8988T (cell line): ENCODE data around the gene RPL23.
"Not testable (repeated sequence)": the region's sequence is repeated elsewhere in the genome, so short reads cannot be mapped to it uniquely, and the experiment has no call there.

Experiments used
- DNase-seq: peaks from one replicate; pipeline ENCODE4 v3.0.0; 2011

The RPL23 gene

GRCh38 chr17:38867179-38867967, 13.9 kb upstream of the RPL23 start:
- DNase-seq, result no peak

GRCh38 chr17:38864636-38865398, 11.3 kb upstream of the RPL23 start:
- no peak for DNase-seq

GRCh38 chr17:38861399-38861843, 7.9 kb upstream of the RPL23 start:
- DNase-seq, result no peak

- DNase-seq, result no peak
Measured at GRCh38 chr17:38857271-38857670, 3.8 kb upstream of the RPL23 start.

- not testable (repeated sequence) for DNase-seq
Measured at GRCh38 chr17:38855101-38855714, 1.7 kb upstream of the RPL23 start.

- DNase-seq, result no peak
Measured at GRCh38 chr17:38852771-38853291, 690 bp downstream of the RPL23 start.

- DNase-seq, result no peak
Measured at GRCh38 chr17:38851434-38851833, 2.1 kb downstream of the RPL23 start.

GRCh38 chr17:38850374-38850773, 3.1 kb downstream of the RPL23 start:
- no peak for DNase-seq

- no peak for DNase-seq
Measured at GRCh38 chr17:38848939-38849605, 4.4 kb downstream of the RPL23 start.

GRCh38 chr17:38848557-38848891, 5.0 kb downstream of the RPL23 start:
- DNase-seq, result no peak

GRCh38 chr17:38844261-38844757, 9.2 kb downstream of the RPL23 start:
- no peak for DNase-seq

GRCh38 chr17:38825762-38826247, 27.7 kb downstream of the RPL23 start:
- DNase-seq, result no peak

GRCh38 chr17:38824899-38825761, 28.4 kb downstream of the RPL23 start, which contains the start of gene CWC25:
TSS of gene CWC25 (minus strand) at chr17:38825321. CDS start at chr17:38825183, 138 bp downstream.
- peak; percentile 58 for DNase-seq

GRCh38 chr17:38815576-38816193, 37.8 kb downstream of the RPL23 start:
- no peak for DNase-seq

GRCh38 chr17:38809828-38810227, 43.7 kb downstream of the RPL23 start:
- DNase-seq, result no peak

GRCh38 chr17:38800237-38800760, 53.2 kb downstream of the RPL23 start:
- DNase-seq, result no peak

GRCh38 chr17:38799501-38800236, 53.9 kb downstream of the RPL23 start, which contains the start of gene PIP4K2B:
TSS of gene PIP4K2B (minus strand) at chr17:38799556. CDS start at chr17:38799424, 132 bp downstream.
- peak; percentile 85 for DNase-seq

GRCh38 chr17:38798614-38799500, 54.7 kb downstream of the RPL23 start:
- DNase-seq, result peak; percentile 21
